GM06990 (cell line): Measurements from ENCODE around the gene SYNE3.

ENCODE experiments used
- DNase-seq: peaks from one replicate; pipeline ENCODE4 v3.0.0-alpha.2; 2011; ENCODE audit not compliant: insufficient read length; ENCODE audit errors: extremely low read depth
- H3K27me3 ChIP-seq: replicated peaks from 2 replicates; pipeline ENCODE4 v1.6.0; 2011; ENCODE audit warnings: low read length; ENCODE audit not compliant: control insufficient read depth, insufficient read depth
- H3K36me3 ChIP-seq: 2 replicates; pipeline ENCODE4 v1.5.1; 2011; ENCODE audit warnings: low read length; ENCODE audit not compliant: control insufficient read depth, insufficient read depth
- H3K4me3 ChIP-seq: replicated peaks from 2 replicates; pipeline ENCODE4 v1.5.1; 2011; ENCODE audit warnings: low read depth, mild to moderate bottlenecking, control low read depth, low read length
- CTCF ChIP-seq: IDR thresholded peaks from 2 replicates; pipeline ENCODE4 v1.5.1; 2011; ENCODE audit warnings: low read length, control low read depth, mild to moderate bottlenecking, inconsistent platforms; ENCODE audit not compliant: insufficient read depth, poor library complexity, severe bottlenecking

SYNE3 gene

GRCh38 chr14:95557832-95558231 is 41.4 kb upstream of the SYNE3 start:
- no peaks in the 10 kb centered on the region for H3K36me3 ChIP-seq
- no peak overlapping the region for H3K4me3 ChIP-seq
- no peak for DNase-seq
- no peaks in the 10 kb centered on the region for H3K27me3 ChIP-seq
- no peak for TF ChIP-seq CTCF

- TF ChIP-seq CTCF = no peak
- H3K4me3 ChIP-seq = no peak overlapping the region
- no peaks in the 10 kb centered on the region for H3K27me3 ChIP-seq
- DNase-seq = no peak
- H3K36me3 ChIP-seq = no peaks in the 10 kb centered on the region
These were observed 40.8 kb upstream of the SYNE3 start for GRCh38 chr14:95557291-95557690.

GRCh38 chr14:95555053-95555452 is 38.6 kb upstream of the SYNE3 start:
- no peak for TF ChIP-seq CTCF
- no peak for DNase-seq
- no peaks in the 10 kb centered on the region for H3K36me3 ChIP-seq
- no peaks in the 10 kb centered on the region for H3K27me3 ChIP-seq
- H3K4me3 ChIP-seq = no peak overlapping the region

- H3K36me3 ChIP-seq = no peaks in the 10 kb centered on the region
- no peaks in the 10 kb centered on the region for H3K27me3 ChIP-seq
- H3K4me3 ChIP-seq = no peak overlapping the region
- TF ChIP-seq CTCF = no peak
- DNase-seq = no peak
These were observed 36.7 kb upstream of the SYNE3 start for GRCh38 chr14:95553141-95553540.

GRCh38 chr14:95551435-95551834 is 35.0 kb upstream of the SYNE3 start:
- no peak for DNase-seq
- TF ChIP-seq CTCF = no peak
- H3K36me3 ChIP-seq = peaks cover 1% of the 10 kb centered on the region; the same call in 1 of the 2 replicates
- H3K27me3 ChIP-seq = no peaks in the 10 kb centered on the region
- no peak overlapping the region for H3K4me3 ChIP-seq

GRCh38 chr14:95549656-95550585 is 33.5 kb upstream of the SYNE3 start:
- Histone ChIP-seq H3K36me3 (peaks cover 1% of the 10 kb centered on the region; the same call in 1 of the 2 replicates), H3K27me3 (no peaks in the 10 kb centered on the region), H3K4me3 (no peak overlapping the region)
- DNase-seq = no peak
- no peak for TF ChIP-seq CTCF
